Thymus (tissue), 14 donors: Measurements from ENCODE around the gene SETMAR. TPM values are rescaled to one million over a fixed set of nuclear protein-coding genes. Genes with fewer than 3 reads are reported as not detected.

Experiments used
- DNase-seq, 9 donors: peaks; one replicate each; pipeline ENCODE4 v3.0.0-alpha.2; 2013; ENCODE audit warnings: low spot score in 9 of 9, low read depth in 6 of 9, missing footprints in 1 of 9
- H3K27ac ChIP-seq, 2 donors: one replicate each; pipeline ENCODE4 v1.5.1; 2013; ENCODE audit warnings: control low read depth in 1 of 2, low read depth in 1 of 2, low read length in 1 of 2, mild to moderate bottlenecking in 1 of 2, moderate library complexity in 1 of 2
- H3K27me3 ChIP-seq, 2 donors: one replicate each; pipeline ENCODE4 v1.5.1; 2013; ENCODE audit warnings: low read length in 1 of 2; ENCODE audit not compliant: control insufficient read depth in 2 of 2, insufficient read depth in 1 of 2
- H3K36me3 ChIP-seq, 2 donors: one replicate each; pipeline ENCODE4 v1.5.1; 2013; ENCODE audit warnings: low read length in 1 of 2, mild to moderate bottlenecking in 1 of 2, moderate library complexity in 1 of 2; ENCODE audit not compliant: control insufficient read depth in 2 of 2, insufficient read depth in 2 of 2
- H3K4me1 ChIP-seq, 2 donors: one replicate each; pipeline ENCODE4 v1.5.1; 2013; ENCODE audit warnings: low read length in 2 of 2; ENCODE audit not compliant: control insufficient read depth in 2 of 2, insufficient read depth in 2 of 2
- H3K4me3 ChIP-seq, 2 donors: one replicate each; pipeline ENCODE4 v1.5.1; 2013; ENCODE audit warnings: low read length in 2 of 2, control low read depth in 1 of 2, mild to moderate bottlenecking in 1 of 2
- H3K9me3 ChIP-seq, 2 donors: one replicate each; pipeline ENCODE4 v1.5.1; 2013; ENCODE audit warnings: low read length in 1 of 2, mild to moderate bottlenecking in 1 of 2; ENCODE audit not compliant: control insufficient read depth in 2 of 2, insufficient read depth in 1 of 2
- WGBS: extraction: QIAGEN DNeasy Blood & Tissue Kit; methylation state at CpG from one replicate; pipeline ENCODE4 v1.1.7; 2013; 5-methylcytosine and 5-hydroxymethylcytosine counted together
- long read RNA-seq, 10 donors: transcript quantifications; one replicate each; lab custom pipeline, GENCODE V29; 2026
- polyA plus RNA-seq: library from polyadenylated mRNA; stranded (reverse); fragments of 200-250 nt; gene quantifications from one replicate; pipeline ENCODE4 v1.2.3, GENCODE V29; 2013
- total RNA-seq: library from RNA; stranded (reverse); fragments of 120-200 nt; gene quantifications from one replicate; pipeline ENCODE4 v1.2.4, GENCODE V29; 2013
- donor health status: healthy.

Gene SETMAR
- 18.2 TPM for total RNA-seq
- 28.7 TPM for polyA plus RNA-seq
- long read RNA-seq, donor 1 = 0 reads
- long read RNA-seq, donor 2, partial matches to known transcripts = 0 of 7 reads
- long read RNA-seq, donor 2, other reads (novel, unspliced or antisense) = 0 of 7 reads
- long read RNA-seq, donor 3, partial matches to known transcripts = 0 of 5 reads
- long read RNA-seq, donor 3, other reads (novel, unspliced or antisense) = 0 of 5 reads
- long read RNA-seq, donor 4, partial matches to known transcripts = 0 of 5 reads
- long read RNA-seq, donor 4, other reads (novel, unspliced or antisense) = 5 of 5 reads
- long read RNA-seq, donor 5, partial matches to known transcripts = 0 of 4 reads
- long read RNA-seq, donor 5, other reads (novel, unspliced or antisense) = 0 of 4 reads
- long read RNA-seq, donor 6, partial matches to known transcripts = 0 of 13 reads
- long read RNA-seq, donor 6, other reads (novel, unspliced or antisense) = 9 of 13 reads
- long read RNA-seq, donor 7, partial matches to known transcripts = 0 of 11 reads
- long read RNA-seq, donor 7, other reads (novel, unspliced or antisense) = 8 of 11 reads
- long read RNA-seq, donor 8, partial matches to known transcripts = 0 of 2 reads
- long read RNA-seq, donor 8, other reads (novel, unspliced or antisense) = 0 of 2 reads
- long read RNA-seq, donor 9, partial matches to known transcripts = 0 of 1 reads
- long read RNA-seq, donor 9, other reads (novel, unspliced or antisense) = 0 of 1 reads
- long read RNA-seq, donor 10 = 0 reads

DNA sequence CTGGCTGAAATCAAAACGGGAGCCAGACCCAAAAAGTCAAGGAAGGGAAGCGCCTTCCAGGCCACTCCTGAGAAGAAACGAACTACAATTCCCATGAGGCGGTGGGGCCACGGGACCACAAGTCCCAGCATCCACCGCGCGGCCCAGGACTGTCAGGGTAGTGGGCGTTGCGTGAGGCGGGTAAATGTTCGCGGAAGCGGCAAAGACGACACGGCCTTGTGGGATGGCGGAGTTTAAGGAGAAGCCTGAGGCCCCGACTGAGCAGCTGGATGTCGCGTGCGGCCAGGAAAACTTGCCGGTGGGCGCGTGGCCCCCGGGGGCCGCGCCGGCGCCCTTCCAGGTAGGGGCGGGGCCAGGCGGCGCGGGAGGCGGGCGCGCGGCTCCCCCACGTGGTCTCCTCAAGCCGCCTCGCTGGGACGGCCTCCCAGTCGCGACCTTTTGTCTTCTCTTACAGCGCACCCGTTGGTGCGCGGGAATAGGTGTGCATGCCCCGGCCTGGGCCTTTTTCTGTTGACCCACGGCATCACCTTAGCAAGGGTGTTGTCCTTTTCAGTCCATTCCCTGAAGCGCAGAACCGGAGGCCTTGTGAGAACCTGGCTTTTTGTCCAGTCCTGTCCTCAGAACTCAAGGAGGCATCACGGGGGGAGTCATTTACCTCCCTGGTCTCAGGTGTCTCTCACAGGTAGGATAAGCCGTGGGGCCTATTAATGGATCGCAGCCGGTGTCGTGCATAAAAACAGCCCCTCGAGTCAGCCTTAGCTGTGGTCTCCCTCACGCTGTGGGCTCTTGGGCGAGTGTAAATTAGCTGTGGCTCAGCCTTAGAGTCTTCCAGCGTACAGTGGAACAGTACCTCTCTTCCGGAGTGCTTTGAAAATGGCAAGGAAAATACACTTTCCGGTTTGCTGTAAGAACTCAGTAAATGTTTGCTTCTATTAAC is at the start of gene SETMAR:
TSS of gene SETMAR (plus strand) at position 183 of the 937 bp plus-strand sequence. CDS start at position 185, 2 bp downstream.
- no peaks in the 10 kb centered on the region for H3K27me3 ChIP-seq
- H3K4me3 ChIP-seq = peak within 1 kb of the TSS; percentile 71 to 76
- peak; percentile 77 to 93 (median 86) for DNase-seq
- WGBS = under 1% methylated on average over 62 of the region's 62 CpGs
- no peaks in the 10 kb centered on the region for H3K36me3 ChIP-seq
- H3K4me1 ChIP-seq = peaks cover 10 to 19% of the 10 kb centered on the region in 2 donors
- H3K27ac ChIP-seq = peak within 1 kb of the TSS; percentile 91 to 96
- no peaks in the 10 kb centered on the region for H3K9me3 ChIP-seq

DNA sequence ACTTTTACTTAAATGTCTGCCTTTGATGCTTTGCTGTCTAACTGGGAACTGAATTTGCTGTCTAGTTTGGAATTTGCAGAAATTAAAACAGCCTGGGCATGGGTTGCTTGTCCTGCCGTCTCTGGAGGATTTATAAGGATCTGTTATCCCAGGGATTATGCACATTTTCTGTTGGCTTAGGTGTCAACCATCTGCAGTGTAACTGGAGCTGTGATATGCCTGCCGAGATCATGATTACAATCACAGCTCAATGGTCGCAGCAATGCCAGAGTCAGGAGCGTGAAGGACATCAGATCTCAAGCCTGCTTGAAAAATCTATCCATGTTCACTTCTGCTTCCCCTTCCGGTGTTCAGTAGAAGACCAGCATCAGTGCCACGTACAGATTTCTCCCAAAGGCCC is 41.8 kb upstream of the SETMAR start:
- Histone ChIP-seq H3K36me3 (no peaks in the 10 kb centered on the region), H3K27ac (no peak overlapping the region), H3K9me3 (no peaks in the 10 kb centered on the region), H3K4me1 (no peaks in the 10 kb centered on the region), H3K27me3 (no peaks in the 10 kb centered on the region), H3K4me3 (no peak overlapping the region)
- 90% methylated on average over 6 of the region's 6 CpGs for WGBS
- DNase-seq = no peak

DNA sequence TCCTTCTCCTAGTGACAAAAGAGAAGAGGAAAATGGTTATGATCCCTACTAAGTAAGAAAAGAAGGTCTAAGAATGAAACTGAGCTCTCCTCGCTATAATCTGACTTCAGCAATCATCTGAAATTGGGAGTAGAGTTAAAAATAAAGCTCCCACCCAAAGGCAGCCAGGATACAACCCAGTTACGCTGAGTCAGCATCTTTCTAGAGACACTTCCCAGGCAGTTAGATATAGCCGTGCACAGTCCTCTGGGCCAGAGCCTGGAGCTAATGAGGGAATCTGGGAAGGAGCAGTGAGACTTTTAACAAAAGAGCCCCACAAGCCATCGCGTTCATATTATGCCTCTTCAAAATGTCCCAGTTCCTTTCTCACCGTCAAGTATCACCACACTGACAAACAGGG is 39.1 kb upstream of the SETMAR start:
- H3K27me3 ChIP-seq = no peaks in the 10 kb centered on the region
- H3K9me3 ChIP-seq = no peaks in the 10 kb centered on the region
- no peaks in the 10 kb centered on the region for H3K36me3 ChIP-seq
- no peak overlapping the region for H3K27ac ChIP-seq
- no peaks in the 10 kb centered on the region for H3K4me1 ChIP-seq
- WGBS = 94% methylated on average over 6 of the region's 6 CpGs
- DNase-seq = no peak
- H3K4me3 ChIP-seq = no peak overlapping the region

DNA sequence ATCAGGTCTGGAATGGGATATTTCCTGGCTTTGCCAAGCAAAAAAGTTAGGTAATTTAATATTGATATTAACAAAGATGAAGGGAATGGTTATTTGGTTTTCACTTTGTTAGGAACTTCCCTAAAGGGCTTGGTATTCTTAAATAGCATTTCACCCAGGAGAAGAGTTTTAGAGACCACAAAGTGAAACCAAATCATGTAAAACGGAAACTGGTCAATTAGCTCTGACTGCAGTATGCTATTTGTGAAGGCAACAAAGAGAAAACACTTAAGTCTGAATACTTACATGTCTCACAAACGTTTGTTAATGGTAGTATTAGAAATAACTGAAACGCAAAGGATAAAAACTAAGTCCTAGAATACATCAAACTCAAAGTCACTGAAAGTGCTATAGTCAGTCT is 32.4 kb upstream of the SETMAR start:
- Histone ChIP-seq H3K27me3 (no peaks in the 10 kb centered on the region), H3K4me3 (no peak overlapping the region), H3K27ac (no peak overlapping the region), H3K36me3 (no peaks in the 10 kb centered on the region), H3K9me3 (no peaks in the 10 kb centered on the region), H3K4me1 (no peaks in the 10 kb centered on the region)
- 9% methylated on average over 3 of the region's 3 CpGs for WGBS
- DNase-seq = peak in 1 of 9 donors; percentile 47

DNA sequence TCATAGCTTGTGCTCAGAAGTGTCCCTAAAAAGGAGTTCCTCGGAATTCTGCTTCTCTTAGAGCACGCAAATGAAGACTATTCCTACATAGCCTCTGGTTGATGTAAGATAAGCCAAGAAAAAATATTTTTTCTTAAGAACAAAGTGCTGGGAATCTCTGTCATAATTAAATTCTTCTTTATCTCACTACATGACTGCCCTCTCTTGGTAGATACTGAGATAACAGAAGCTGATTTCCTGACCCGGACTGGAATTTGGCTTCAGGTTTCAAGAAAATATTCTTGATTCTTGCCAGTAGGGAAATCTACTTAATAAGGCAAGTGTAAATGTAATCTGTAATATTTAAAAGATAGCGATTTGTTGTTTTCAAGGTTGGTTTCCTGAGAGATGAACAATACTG is 31.3 kb upstream of the SETMAR start:
- Histone ChIP-seq H3K4me1 (no peaks in the 10 kb centered on the region), H3K27me3 (no peaks in the 10 kb centered on the region), H3K36me3 (no peaks in the 10 kb centered on the region), H3K4me3 (no peak overlapping the region), H3K27ac (no peak overlapping the region), H3K9me3 (no peaks in the 10 kb centered on the region)
- 11% methylated on average over 4 of the region's 4 CpGs for WGBS
- DNase-seq = peak in 2 of 9 donors; percentile 21 to 43

DNA sequence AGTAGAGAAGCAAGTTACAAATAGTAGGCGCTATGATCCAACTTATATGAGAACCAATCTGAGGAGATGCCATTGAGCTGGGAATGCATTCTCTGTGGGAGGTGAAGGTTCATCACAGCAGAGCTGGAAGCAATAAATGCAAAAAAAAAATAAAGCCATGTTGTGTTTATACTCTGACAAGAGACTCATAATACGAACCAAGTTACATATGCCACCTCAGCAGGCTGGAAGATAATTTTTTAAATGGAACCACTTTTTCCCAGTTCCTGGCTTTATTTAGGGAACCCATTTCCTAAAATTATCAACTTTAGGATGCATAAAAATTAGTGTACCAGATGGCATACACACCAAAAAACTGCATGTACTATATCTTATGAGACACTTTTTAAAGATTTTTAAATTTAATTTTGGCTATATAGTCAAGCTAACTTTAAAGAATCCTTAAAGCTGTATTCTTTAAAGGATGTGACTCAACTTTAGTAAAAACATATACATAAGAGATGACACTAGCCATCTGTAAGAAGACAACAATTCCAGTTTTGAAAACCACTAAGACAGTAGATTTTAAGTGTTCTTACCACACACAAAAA is 23.6 kb upstream of the SETMAR start:
- WGBS = 98% methylated on average over 2 of the region's 2 CpGs

DNA sequence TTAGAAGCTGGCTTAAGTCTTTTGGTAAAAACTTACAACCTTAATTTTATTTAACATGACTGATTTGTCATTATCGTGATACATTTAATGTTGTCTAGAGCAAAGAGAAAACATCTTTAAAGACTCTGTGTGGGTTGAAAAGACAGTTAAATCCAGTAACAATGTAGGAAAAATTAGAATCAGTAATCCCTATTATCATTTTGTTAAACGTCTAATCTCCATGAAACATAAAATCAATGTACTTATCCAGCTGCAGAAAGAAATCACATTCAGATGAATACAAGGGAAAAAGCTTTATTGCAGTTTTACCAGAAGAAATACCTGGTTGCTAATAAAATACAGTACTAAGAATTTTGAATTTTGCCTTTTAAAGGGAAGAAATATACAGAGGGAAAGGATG is 21.2 kb upstream of the SETMAR start:
- H3K4me3 ChIP-seq = no peak overlapping the region
- no peaks in the 10 kb centered on the region for H3K36me3 ChIP-seq
- H3K27ac ChIP-seq = no peak overlapping the region
- 80% methylated on average over 2 of the region's 2 CpGs for WGBS
- no peaks in the 10 kb centered on the region for H3K9me3 ChIP-seq
- H3K27me3 ChIP-seq = no peaks in the 10 kb centered on the region
- H3K4me1 ChIP-seq = no peaks in the 10 kb centered on the region
- DNase-seq = no peak

More for the DNA sequence above, 23.6 kb upstream of the SETMAR start:
- Histone ChIP-seq H3K27me3 (no peaks in the 10 kb centered on the region), H3K27ac (no peak overlapping the region), H3K4me1 (no peaks in the 10 kb centered on the region), H3K36me3 (no peaks in the 10 kb centered on the region), H3K9me3 (no peaks in the 10 kb centered on the region), H3K4me3 (no peak overlapping the region)
- DNase-seq = no peak

DNA sequence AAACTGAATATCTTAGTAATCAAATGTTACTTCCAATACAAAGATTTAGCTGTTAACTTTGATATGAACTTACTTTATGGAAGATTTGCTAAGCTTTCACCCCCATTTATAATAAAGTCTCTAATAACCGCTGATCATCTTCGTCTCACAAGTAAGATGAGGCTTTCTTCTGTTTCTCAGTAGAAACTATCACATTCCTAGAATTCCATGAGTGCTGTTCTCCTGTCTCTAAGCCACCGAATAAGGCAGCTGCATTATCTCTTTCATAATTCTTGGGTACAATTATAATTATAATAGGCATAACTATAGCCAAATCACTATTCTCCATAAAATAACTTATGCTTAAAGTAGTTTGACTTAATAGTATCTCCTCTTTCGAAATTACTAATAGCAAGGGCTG is 18.3 kb upstream of the SETMAR start:
- Histone ChIP-seq H3K9me3 (no peaks in the 10 kb centered on the region), H3K27ac (no peak overlapping the region), H3K4me3 (no peak overlapping the region), H3K27me3 (no peaks in the 10 kb centered on the region), H3K36me3 (no peaks in the 10 kb centered on the region), H3K4me1 (no peaks in the 10 kb centered on the region)
- no peak for DNase-seq
- 91% methylated on average over 4 of the region's 4 CpGs for WGBS
